H9 (cell line): ENCODE data around the gene TRAF3IP1. TPM values are rescaled to one million over a fixed set of nuclear protein-coding genes. Genes with fewer than 3 reads are reported as not detected.

Experiments
- DNase-seq: peaks from one replicate; pipeline ENCODE4 v3.0.0-alpha.2; 2017
- H2AFZ ChIP-seq: one replicate; pipeline ENCODE4 v1.6.1; 2013; ENCODE audit warnings: mild to moderate bottlenecking, low read length, control low read depth, moderate library complexity
- H2AK5ac ChIP-seq: 2 replicates; pipeline ENCODE4 v1.6.1; 2013; ENCODE audit warnings: low read length, control low read depth, mixed read lengths; ENCODE audit not compliant: insufficient read length
- H2BK120ac ChIP-seq: one replicate; pipeline ENCODE4 v1.6.1; 2013; ENCODE audit warnings: low read depth, mild to moderate bottlenecking, low read length, control low read depth, inconsistent platforms; ENCODE audit not compliant: poor library complexity, severe bottlenecking
- H2BK12ac ChIP-seq: 2 replicates; pipeline ENCODE4 v1.6.1; 2013; ENCODE audit warnings: low read length, control low read depth, mixed read lengths, low read depth; ENCODE audit not compliant: insufficient read length
- H2BK15ac ChIP-seq: 2 replicates; pipeline ENCODE4 v1.6.1; 2013; ENCODE audit warnings: low read depth, low read length, control low read depth
- H2BK20ac ChIP-seq: one replicate; pipeline ENCODE4 v1.6.1; 2013; ENCODE audit warnings: low read depth, mild to moderate bottlenecking, low read length, control low read depth, inconsistent platforms; ENCODE audit not compliant: poor library complexity, severe bottlenecking
- H2BK5ac ChIP-seq: 2 replicates; pipeline ENCODE4 v1.6.1; 2013; ENCODE audit warnings: low read length, control low read depth, mixed read lengths; ENCODE audit not compliant: insufficient read length
- H3K14ac ChIP-seq: 2 replicates; pipeline ENCODE4 v1.6.1; 2013; ENCODE audit warnings: low read length, control low read depth; ENCODE audit not compliant: insufficient read depth
- H3K18ac ChIP-seq: 2 replicates; pipeline ENCODE4 v1.6.1; 2013; ENCODE audit warnings: low read depth, mild to moderate bottlenecking, mixed read lengths, low read length, control low read depth; ENCODE audit not compliant: insufficient read length
- H3K23ac ChIP-seq: 2 replicates; pipeline ENCODE4 v1.6.1; 2013; ENCODE audit warnings: low read length, control low read depth, mixed read lengths, low read depth; ENCODE audit not compliant: insufficient read length
- H3K23me2 ChIP-seq: 2 replicates; pipeline ENCODE4 v1.6.1; 2013; ENCODE audit warnings: low read depth, mild to moderate bottlenecking, mixed read lengths, low read length, control low read depth; ENCODE audit not compliant: insufficient read length, poor library complexity, severe bottlenecking
- H3K27ac ChIP-seq: 2 replicates; pipeline ENCODE4 v1.5.1; 2013; ENCODE audit warnings: low read length, control low read depth, mixed read lengths, low read depth; ENCODE audit not compliant: insufficient read length
- H3K27me3 ChIP-seq: 2 replicates; pipeline ENCODE4 v1.6.1; 2013; ENCODE audit warnings: low read length, control low read depth, inconsistent platforms; ENCODE audit not compliant: insufficient read depth
- H3K4ac ChIP-seq: 2 replicates; pipeline ENCODE4 v1.6.1; 2013; ENCODE audit warnings: low read depth, mild to moderate bottlenecking, control low read depth, inconsistent platforms, low read length, moderate library complexity
- H3K4me1 ChIP-seq: 2 replicates; pipeline ENCODE4 v1.6.1; 2013; ENCODE audit warnings: low read length, control low read depth, inconsistent platforms; ENCODE audit not compliant: insufficient read depth
- H3K4me2 ChIP-seq: 2 replicates; pipeline ENCODE4 v1.6.1; 2013; ENCODE audit warnings: low read length, control low read depth, mixed read lengths; ENCODE audit not compliant: insufficient read length, insufficient read depth
- H3K56ac ChIP-seq: 2 replicates; pipeline ENCODE4 v1.6.1; 2013; ENCODE audit warnings: low read depth, mild to moderate bottlenecking, mixed read lengths, low read length, control low read depth; ENCODE audit not compliant: insufficient read length
- H3K79me1 ChIP-seq: 2 replicates; pipeline ENCODE4 v1.6.1; 2013; ENCODE audit warnings: low read depth, mild to moderate bottlenecking, moderate library complexity, low read length, control low read depth, inconsistent platforms; ENCODE audit not compliant: insufficient read depth, poor library complexity, severe bottlenecking
- H3K79me2 ChIP-seq: 2 replicates; pipeline ENCODE4 v1.6.1; 2013; ENCODE audit warnings: low read length, control low read depth, inconsistent platforms; ENCODE audit not compliant: insufficient read depth
- H3K9ac ChIP-seq: 2 replicates; pipeline ENCODE4 v1.6.1; 2013; ENCODE audit warnings: low read length, control low read depth, mixed read lengths; ENCODE audit not compliant: insufficient read length; ENCODE audit errors: extremely low read depth
- H3K9me3 ChIP-seq: one replicate; pipeline ENCODE4 v1.6.1; 2013; ENCODE audit warnings: low read depth, low read length, inconsistent platforms; ENCODE audit not compliant: control insufficient read depth
- H3T11ph ChIP-seq: one replicate; pipeline ENCODE4 v1.6.1; 2013; ENCODE audit warnings: mild to moderate bottlenecking, low read length, control low read depth, inconsistent platforms
- H4K20me1 ChIP-seq: one replicate; pipeline ENCODE4 v1.6.1; 2013; ENCODE audit not compliant: control insufficient read depth, insufficient read length, insufficient read depth
- H4K5ac ChIP-seq: 2 replicates; pipeline ENCODE4 v1.6.1; 2013; ENCODE audit warnings: low read depth, mild to moderate bottlenecking, mixed read lengths, low read length, control low read depth; ENCODE audit not compliant: insufficient read length
- H4K8ac ChIP-seq: replicated peaks from 2 replicates; pipeline ENCODE4 v1.6.1; 2013; ENCODE audit warnings: low read length, control low read depth, mixed read lengths, low read depth; ENCODE audit not compliant: insufficient read length
- H4K91ac ChIP-seq: 2 replicates; pipeline ENCODE4 v1.6.1; 2013; ENCODE audit warnings: low read depth, mild to moderate bottlenecking, moderate library complexity, mixed read lengths, low read length, control low read depth; ENCODE audit not compliant: insufficient read length
- H3K27ac Mint-ChIP-seq, 3 experiments: 2 replicates in 2 of 3; 3 replicates in 1 of 3; pipeline ENCODE4 v1.8.0; 2020 to 2021; ENCODE audit warnings: mixed read lengths in 3 of 3, mild to moderate bottlenecking in 1 of 3, moderate library complexity in 1 of 3
- H3K27me3 Mint-ChIP-seq: 2 replicates; pipeline ENCODE4 v1.8.0; 2021; ENCODE audit warnings: low read depth, mild to moderate bottlenecking, moderate library complexity, mixed read lengths
- H3K36me3 Mint-ChIP-seq, 3 experiments: 2 replicates in 2 of 3; 3 replicates in 1 of 3; pipeline ENCODE4 v1.8.0; 2020 to 2021; ENCODE audit warnings: low read depth in 3 of 3, mixed read lengths in 3 of 3; ENCODE audit not compliant: insufficient read depth in 1 of 3
- H3K4me1 Mint-ChIP-seq, 2 experiments: 2 replicates each; pipeline ENCODE4 v1.8.0; 2020; ENCODE audit warnings: mixed read lengths in 2 of 2
- H3K4me3 Mint-ChIP-seq, 2 experiments: 2 replicates in 1 of 2; 3 replicates in 1 of 2; pipeline ENCODE4 v1.8.0; 2020 to 2021; ENCODE audit warnings: mild to moderate bottlenecking in 2 of 2, mixed read lengths in 2 of 2, moderate library complexity in 1 of 2
- H3K9me3 Mint-ChIP-seq, 2 experiments: 2 replicates in 1 of 2; 3 replicates in 1 of 2; pipeline ENCODE4 v1.8.0; 2020; ENCODE audit warnings: mild to moderate bottlenecking in 2 of 2, mixed read lengths in 2 of 2, moderate library complexity in 1 of 2
- WGBS: extraction: QIAGEN DNeasy Blood & Tissue Kit; methylation state at CpG from one replicate; pipeline ENCODE4 v1.1.7; 2013; ENCODE audit warnings: missing lambda C conversion rate, low lambda C conversion rate, mixed read lengths; ENCODE audit not compliant: insufficient read length; ENCODE audit errors: extremely low coverage; 5-methylcytosine and 5-hydroxymethylcytosine counted together
- total RNA-seq: library from RNA; stranded (reverse); gene quantifications from 2 replicates; pipeline ENCODE4 v1.2.1, GENCODE V29; 2021
- TF ChIP-seq, protein P1 (sequence below): fragments of 200-600 bp; sonication (generic); conservative IDR thresholded peaks from 3 replicates; pipeline ENCODE4 v1.8.0; 2021; ENCODE audit warnings: antibody characterized with exemption, mild to moderate bottlenecking

TRAF3IP1 gene
- total RNA-seq, 1 experiment from 2014 or later: 16.4 TPM

DNA sequence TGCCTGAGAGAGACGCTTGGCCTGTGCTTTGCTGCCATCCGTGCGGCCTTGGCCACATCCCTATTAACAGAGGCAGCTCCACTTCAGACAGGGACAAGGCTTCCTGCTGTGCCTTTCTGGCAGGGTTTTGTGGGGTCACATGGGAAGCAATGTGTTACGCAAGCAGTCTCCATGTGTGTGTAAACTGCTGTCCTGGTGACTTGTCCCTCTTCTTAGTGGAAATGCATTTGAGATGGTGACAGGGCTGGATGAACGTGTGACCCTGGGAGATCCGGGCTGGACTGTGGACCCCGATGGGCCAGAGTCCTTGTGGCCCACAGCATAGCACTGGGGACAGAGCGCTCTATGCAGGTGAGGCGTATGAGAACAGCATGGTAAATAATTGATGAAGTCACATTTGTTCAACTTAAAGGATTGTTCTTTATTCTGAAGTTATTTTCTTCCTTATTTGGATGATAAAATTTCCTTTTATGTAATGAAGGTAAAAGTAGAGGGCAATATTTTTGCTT is 129.6 kb downstream of the TRAF3IP1 start:
- no peaks in the 10 kb centered on the region for H3K9me3 ChIP-seq
- no peak overlapping the region for H4K5ac ChIP-seq
- no peak for DNase-seq
- H3T11ph ChIP-seq: no peak overlapping the region
- Mint-ChIP-seq H3K4me3 (no peak overlapping the region), H3K27me3 (no peaks in the 10 kb centered on the region), H3K9me3 (no peaks in the 10 kb centered on the region), H3K27ac (peak overlapping the region in 1 of 3 experiments; percentile 35; a peak in 1 of 7 replicates), H3K36me3 (peaks cover 59 to 73% (median 69%) of the 10 kb centered on the region in 3 experiments), H3K4me1 (no peaks in the 10 kb centered on the region)
- H3K14ac ChIP-seq: no peak overlapping the region
- H2BK12ac ChIP-seq: no peak overlapping the region
- H4K20me1 ChIP-seq: no peaks in the 10 kb centered on the region
- H3K56ac ChIP-seq: no peak overlapping the region
- H3K79me2 ChIP-seq: no peaks in the 10 kb centered on the region
- H2BK120ac ChIP-seq: no peak overlapping the region
- no peak overlapping the region for H3K9ac ChIP-seq
- no peak overlapping the region for H4K91ac ChIP-seq
- H3K27me3 ChIP-seq: no peaks in the 10 kb centered on the region
- H3K23me2 ChIP-seq: no peaks in the 10 kb centered on the region
- no peak overlapping the region for H4K8ac ChIP-seq
- TF ChIP-seq, protein P1, sequence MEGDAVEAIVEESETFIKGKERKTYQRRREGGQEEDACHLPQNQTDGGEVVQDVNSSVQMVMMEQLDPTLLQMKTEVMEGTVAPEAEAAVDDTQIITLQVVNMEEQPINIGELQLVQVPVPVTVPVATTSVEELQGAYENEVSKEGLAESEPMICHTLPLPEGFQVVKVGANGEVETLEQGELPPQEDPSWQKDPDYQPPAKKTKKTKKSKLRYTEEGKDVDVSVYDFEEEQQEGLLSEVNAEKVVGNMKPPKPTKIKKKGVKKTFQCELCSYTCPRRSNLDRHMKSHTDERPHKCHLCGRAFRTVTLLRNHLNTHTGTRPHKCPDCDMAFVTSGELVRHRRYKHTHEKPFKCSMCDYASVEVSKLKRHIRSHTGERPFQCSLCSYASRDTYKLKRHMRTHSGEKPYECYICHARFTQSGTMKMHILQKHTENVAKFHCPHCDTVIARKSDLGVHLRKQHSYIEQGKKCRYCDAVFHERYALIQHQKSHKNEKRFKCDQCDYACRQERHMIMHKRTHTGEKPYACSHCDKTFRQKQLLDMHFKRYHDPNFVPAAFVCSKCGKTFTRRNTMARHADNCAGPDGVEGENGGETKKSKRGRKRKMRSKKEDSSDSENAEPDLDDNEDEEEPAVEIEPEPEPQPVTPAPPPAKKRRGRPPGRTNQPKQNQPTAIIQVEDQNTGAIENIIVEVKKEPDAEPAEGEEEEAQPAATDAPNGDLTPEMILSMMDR: no peak
- no peak overlapping the region for H2BK5ac ChIP-seq
- no peak overlapping the region for H2AFZ ChIP-seq
- H3K4me2 ChIP-seq: no peak overlapping the region
- H3K18ac ChIP-seq: no peak overlapping the region
- no peak overlapping the region for H3K4ac ChIP-seq
- no peaks in the 10 kb centered on the region for H3K79me1 ChIP-seq
- H2BK15ac ChIP-seq: no peak overlapping the region
- no peak overlapping the region for H2AK5ac ChIP-seq
- no peak overlapping the region for H3K27ac ChIP-seq
- WGBS: no CpG with 5 or more reads among the region's 9 CpGs
- H3K4me1 ChIP-seq: no peaks in the 10 kb centered on the region
- no peak overlapping the region for H3K23ac ChIP-seq
- no peak overlapping the region for H2BK20ac ChIP-seq
